Left ventricle myocardium inferior (tissue), 1 donor: ENCODE data around the gene FMO5. TPM values are rescaled to one million over a fixed set of nuclear protein-coding genes. Genes with fewer than 3 reads are reported as not detected.

Source experiments
- DNase-seq: peaks from one replicate; pipeline ENCODE4 v3.0.0-alpha.2; 2020
- H3K27ac ChIP-seq: fragments of 200-600 bp; replicated peaks from 2 replicates; pipeline ENCODE4 v1.8.0; 2021
- H3K27me3 ChIP-seq: fragments of 200-600 bp; 2 replicates; pipeline ENCODE4 v1.8.0; 2021; ENCODE audit warnings: low read depth
- H3K36me3 ChIP-seq: fragments of 200-600 bp; 2 replicates; pipeline ENCODE4 v1.8.0; 2021
- H3K4me1 ChIP-seq: fragments of 200-600 bp; 2 replicates; pipeline ENCODE4 v1.8.0; 2021
- H3K4me3 ChIP-seq: fragments of 200-600 bp; 2 replicates; pipeline ENCODE4 v1.8.0; 2021; ENCODE audit warnings: mild to moderate bottlenecking, moderate library complexity
- H3K9me3 ChIP-seq: fragments of 200-600 bp; replicated peaks from 2 replicates; pipeline ENCODE4 v1.8.0; 2021
- CTCF ChIP-seq: fragments of 200-600 bp; IDR thresholded peaks from 2 replicates; pipeline ENCODE4 v1.8.0; 2021; ENCODE audit warnings: antibody characterized with exemption, mild to moderate bottlenecking, borderline replicate concordance
- intact Hi-C: fragments of 100-400 bp; cut with micrococcal nuclease; formaldehyde crosslinking; loops from one replicate; pipeline ENCODE4 v1.11.0; 2022
- total RNA-seq: library from RNA; stranded (reverse); fragmentation: NEBNext Ultra II Directional; extraction: Animal tissue kit (Norgen Biotek cat#: 25700); gene quantifications from one replicate; pipeline ENCODE4 v1.2.1, GENCODE V29; 2021
- donor health status: DM: no; HTN: yes; CAD: no; lungs with severe emphysema.

FMO5 gene
- total RNA-seq, 1 donor from 2014 or later: 3.2 TPM

DNA sequence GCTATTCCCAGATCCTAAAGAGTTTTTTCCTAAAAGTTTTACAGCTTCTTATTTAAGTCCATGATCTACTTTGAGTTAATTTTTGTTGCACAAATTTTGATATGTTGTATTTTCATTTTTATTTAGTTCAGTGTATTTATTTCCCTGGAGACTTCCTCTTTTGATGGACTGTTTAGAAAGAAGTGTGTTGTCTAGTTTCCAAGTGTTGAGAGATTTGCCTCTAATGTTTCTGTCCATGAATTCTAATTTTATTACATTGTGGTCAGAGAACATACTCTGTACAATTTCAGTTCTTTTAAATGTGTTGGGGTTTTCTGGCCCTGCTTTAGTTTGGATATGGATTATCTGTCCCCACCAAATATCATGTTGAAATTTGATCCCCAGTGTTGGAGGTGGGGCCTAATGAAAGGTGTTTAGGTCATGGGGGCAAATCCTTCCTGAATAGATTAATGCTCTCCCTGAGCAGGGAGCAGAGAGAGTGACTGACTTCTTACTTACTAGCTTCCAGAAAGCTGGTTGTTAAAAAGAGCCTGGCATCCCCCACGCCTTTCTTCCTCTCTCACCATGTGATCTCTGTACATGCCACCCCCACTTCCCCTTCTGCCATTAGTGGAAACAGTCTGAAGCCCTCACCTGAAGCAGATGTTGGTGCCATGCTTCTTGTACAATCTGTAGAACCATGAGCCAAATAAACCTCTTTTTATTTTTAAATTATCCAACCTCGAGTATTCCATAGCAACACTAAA is 21.9 kb upstream of the FMO5 start:
- no peaks in the 10 kb centered on the region for H3K36me3 ChIP-seq
- intact Hi-C loops: no loop called here
- no peak overlapping the region for H3K4me3 ChIP-seq
- no peak overlapping the region for H3K27ac ChIP-seq
- no peak for TF ChIP-seq CTCF
- no peak for DNase-seq
- H3K27me3 ChIP-seq: no peaks in the 10 kb centered on the region
- H3K4me1 ChIP-seq: peaks cover 26% of the 10 kb centered on the region
- H3K9me3 ChIP-seq: no peaks in the 10 kb centered on the region

- H3K4me3 ChIP-seq: no peak overlapping the region
- TF ChIP-seq CTCF: no peak
- intact Hi-C loops: no loop called here
- DNase-seq: no peak
- H3K36me3 ChIP-seq: no peaks in the 10 kb centered on the region
- H3K27ac ChIP-seq: no peak overlapping the region
- no peaks in the 10 kb centered on the region for H3K27me3 ChIP-seq
- peaks cover 29% of the 10 kb centered on the region for H3K4me1 ChIP-seq
- H3K9me3 ChIP-seq: no peaks in the 10 kb centered on the region
These were observed 21.0 kb upstream of the FMO5 start for GRCh38 chr1:147246044-147246690.

DNA sequence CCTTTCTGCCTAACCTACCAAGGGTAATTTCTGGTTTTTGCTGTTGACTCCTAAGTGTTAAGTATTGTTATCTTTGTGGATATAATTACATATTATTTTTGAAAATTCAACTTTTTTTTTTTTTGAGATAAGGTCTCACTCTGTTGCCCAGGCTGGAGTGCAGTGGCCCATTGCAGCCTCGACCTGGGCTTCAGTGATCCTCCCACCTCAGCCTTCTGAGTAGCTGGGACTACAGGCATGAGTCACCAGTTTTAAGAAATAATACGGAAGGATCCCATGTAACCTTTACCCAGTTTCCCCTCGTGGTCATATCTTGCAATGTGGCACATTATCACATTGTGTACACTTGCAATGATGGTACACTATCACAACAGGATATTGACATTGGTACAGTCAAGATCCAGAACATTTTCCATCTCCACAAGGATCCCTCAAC is 20.5 kb upstream of the FMO5 start:
- H3K9me3 ChIP-seq: no peaks in the 10 kb centered on the region
- intact Hi-C loops: no loop called here
- no peak for TF ChIP-seq CTCF
- no peaks in the 10 kb centered on the region for H3K27me3 ChIP-seq
- DNase-seq: no peak
- H3K4me1 ChIP-seq: peaks cover 29% of the 10 kb centered on the region
- no peak overlapping the region for H3K27ac ChIP-seq
- H3K4me3 ChIP-seq: no peak overlapping the region
- H3K36me3 ChIP-seq: no peaks in the 10 kb centered on the region

- no peak overlapping the region for H3K4me3 ChIP-seq
- no peak for TF ChIP-seq CTCF
- H3K27ac ChIP-seq: no peak overlapping the region
- no peaks in the 10 kb centered on the region for H3K27me3 ChIP-seq
- peaks cover 29% of the 10 kb centered on the region for H3K4me1 ChIP-seq
- intact Hi-C loops: no loop called here
- no peaks in the 10 kb centered on the region for H3K9me3 ChIP-seq
- DNase-seq: no peak
- no peaks in the 10 kb centered on the region for H3K36me3 ChIP-seq
These were observed 20.0 kb upstream of the FMO5 start for GRCh38 chr1:147245129-147245528.

- Histone ChIP-seq H3K27me3 (no peaks in the 10 kb centered on the region), H3K9me3 (no peaks in the 10 kb centered on the region), H3K4me3 (peak overlapping the region; percentile 98), H3K27ac (peak overlapping the region; percentile 96), H3K36me3 (no peaks in the 10 kb centered on the region), H3K4me1 (peaks cover 29% of the 10 kb centered on the region)
- no peak for DNase-seq
- intact Hi-C loops: loop anchor here (5.0 kb wide), 1 partner anchor 67 kb away; no protein-coding TSS in a partner anchor
- TF ChIP-seq CTCF: no peak
These were observed 18.7 kb upstream of the FMO5 start for GRCh38 chr1:147243841-147244240.
